Mammary epithelial cell (primary cell): Measurements from ENCODE around the gene ACER3.

Experiments used
- CTCF ChIP-seq, 2 donors: IDR thresholded peaks in 1 of 2; conservative IDR thresholded peaks in 1 of 2; 2 replicates each; pipeline ENCODE4 v1.5.1; 2011 to 2012; ENCODE audit warnings: inconsistent platforms in 2 of 2, low read length in 2 of 2, mild to moderate bottlenecking in 2 of 2, control low read depth in 1 of 2, low read depth in 1 of 2; ENCODE audit not compliant: insufficient read depth in 1 of 2; ENCODE audit errors: extremely low read depth in 1 of 2
- EZH2 ChIP-seq: IDR thresholded peaks from 2 replicates; pipeline ENCODE4 v1.6.1; 2012; ENCODE audit warnings: low read length, inconsistent platforms, borderline replicate concordance

DNA sequence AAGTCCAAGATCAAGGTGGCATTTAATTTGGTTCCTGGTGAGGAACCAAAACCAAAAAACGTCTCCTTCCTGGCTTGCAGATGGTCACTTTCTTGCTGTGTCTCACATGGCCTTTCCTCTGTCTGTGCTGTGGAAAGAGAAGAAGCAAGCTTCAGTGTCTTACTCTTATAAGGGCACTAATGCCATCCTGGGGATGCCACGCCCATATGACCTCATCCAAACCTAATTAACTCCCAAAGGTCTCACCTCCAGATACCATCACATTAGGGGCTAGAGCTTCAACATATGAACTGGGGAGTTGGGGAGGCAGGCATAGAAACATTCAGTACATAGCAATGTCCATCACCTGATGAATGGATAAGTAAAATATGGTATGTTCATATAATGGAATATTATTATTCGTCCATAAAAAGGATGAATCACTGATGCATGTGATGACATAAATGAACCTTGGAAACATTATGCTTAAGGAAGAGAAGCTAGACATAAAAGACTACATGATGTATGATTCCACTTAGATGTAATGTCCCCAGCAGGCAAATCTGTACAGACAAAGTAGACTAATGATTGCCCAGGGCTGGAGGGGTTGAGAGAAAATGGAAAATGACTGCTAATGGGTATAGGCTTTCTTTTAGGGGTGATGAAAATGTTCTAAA is 94.9 kb downstream of the ACER3 start:
- TF ChIP-seq CTCF (conservative IDR thresholded peaks at IDR 0.05 in 1 of 2, IDR thresholded peaks at IDR 0.05 in 1 of 2; ENCODE audit: extremely low read depth in 1 of 2, insufficient read depth in 1 of 2, low read depth in 1 of 2, low read length in 2 of 2) (no peak), EZH2 (no peak)
